ENCODE results near the gene ELMOD3. TPM values are rescaled to one million over a fixed set of nuclear protein-coding genes. Genes with fewer than 3 reads are reported as not detected.
"Not testable (repeated sequence)": the region's sequence is repeated elsewhere in the genome, so short reads cannot be mapped to it uniquely, and the experiment has no call there.

The ELMOD3 gene
- total RNA-seq, 2 donors from 2014 or later: 13.4 to 17.5 TPM

DNA sequence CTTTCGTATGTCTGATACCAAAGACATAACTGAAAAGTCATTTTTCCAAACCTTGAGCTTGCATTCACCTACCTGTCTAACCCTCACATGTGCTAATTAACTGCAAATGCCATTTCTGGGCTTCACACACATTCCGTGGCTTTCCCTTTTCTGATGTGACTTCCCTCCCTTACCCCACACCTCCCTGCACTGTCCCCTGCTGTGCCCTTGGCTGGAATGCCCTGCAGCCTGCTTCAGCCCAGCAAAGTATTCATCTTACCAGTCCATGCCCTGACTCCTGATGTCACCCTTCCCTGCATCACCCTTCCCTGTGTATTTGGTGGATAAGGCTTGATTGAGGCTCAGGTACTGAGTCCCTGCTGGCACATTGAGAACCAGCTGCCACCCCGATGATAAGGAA is 12.4 kb upstream of the ELMOD3 start:
- Mint-ChIP-seq H3K27ac (no peak overlapping the region), H3K27me3 (no peaks in the 10 kb centered on the region), H3K36me3 (ENCODE audit: low read depth) (peaks cover 37% of the 10 kb centered on the region), H3K9me3 (no peaks in the 10 kb centered on the region), H3K4me1 (no peaks in the 10 kb centered on the region), H3K4me3 (no peak overlapping the region)
- no peak for ATAC-seq (replicated peaks)

DNA sequence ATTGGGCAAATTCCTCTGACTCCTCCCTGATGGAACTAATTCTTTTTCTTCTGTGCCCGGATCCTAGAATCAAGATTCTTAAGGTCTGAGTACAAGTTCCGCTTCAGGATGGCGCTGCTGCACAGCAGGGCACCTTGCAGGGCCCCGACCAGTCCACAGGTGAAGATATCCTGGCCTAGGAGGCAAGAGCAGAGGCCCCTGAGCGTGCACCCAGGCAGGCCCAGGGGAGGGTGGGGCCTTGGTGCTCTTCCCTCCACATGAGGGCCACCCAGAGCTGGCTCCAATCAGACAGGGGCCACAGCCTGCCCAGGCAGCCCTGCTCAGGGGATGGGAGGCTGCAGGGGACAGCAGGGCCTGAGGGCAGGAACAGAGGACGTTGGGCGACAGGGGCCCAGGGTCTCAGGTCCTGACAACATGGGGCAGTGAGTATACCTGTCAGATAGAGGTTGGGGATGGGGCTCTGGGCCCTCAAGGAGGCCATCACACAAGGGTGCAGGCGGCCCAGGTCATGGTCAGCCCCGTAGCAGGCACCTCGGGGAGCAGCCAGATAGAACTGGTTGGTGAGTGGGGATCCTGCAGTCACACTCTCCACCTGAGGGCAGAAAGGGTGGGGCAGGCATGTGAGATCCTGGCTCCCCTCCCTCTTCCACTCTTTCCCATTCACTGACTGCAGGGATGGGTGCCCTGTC is 11.2 kb upstream of the ELMOD3 start:
- peaks cover 49% of the 10 kb centered on the region for H3K36me3 Mint-ChIP-seq (ENCODE audit: low read depth)
- H3K4me3 Mint-ChIP-seq; H3K9me3 Mint-ChIP-seq; ATAC-seq (replicated peaks); H3K4me1 Mint-ChIP-seq; H3K27me3 Mint-ChIP-seq; H3K27ac Mint-ChIP-seq: not testable (repeated sequence)

DNA sequence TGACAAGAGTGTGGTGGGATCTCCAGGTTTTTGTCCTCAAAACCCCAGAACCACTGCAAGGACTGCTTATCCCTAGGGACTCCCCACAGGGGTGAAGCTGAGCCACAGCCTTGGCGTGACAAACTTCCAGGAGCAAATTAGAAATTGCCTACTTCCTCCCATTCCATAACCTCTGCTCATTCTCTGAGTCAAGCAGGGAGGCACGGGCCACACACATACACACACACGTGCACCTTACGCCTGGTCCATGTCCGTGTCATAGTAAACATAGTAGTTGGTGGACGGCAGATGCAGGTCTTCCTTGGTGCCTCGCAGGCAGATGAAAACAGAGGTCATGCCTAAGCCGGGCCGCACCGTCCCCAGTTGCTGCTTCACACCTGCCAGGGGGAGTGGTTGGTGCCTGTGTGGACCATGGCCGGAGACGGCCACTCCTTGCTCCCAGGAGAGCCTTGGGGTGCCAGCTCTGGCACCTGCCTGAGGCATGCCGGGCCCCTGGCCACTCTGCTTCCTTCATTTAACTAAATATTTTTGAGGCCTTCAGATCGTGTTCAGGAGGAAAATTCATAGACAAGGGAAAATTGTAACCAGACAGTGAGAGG is 10.1 kb upstream of the ELMOD3 start:
- H3K9me3 Mint-ChIP-seq: no peaks in the 10 kb centered on the region
- no peak for ATAC-seq (replicated peaks)
- H3K27ac Mint-ChIP-seq: no peak overlapping the region
- H3K27me3 Mint-ChIP-seq: no peaks in the 10 kb centered on the region
- peaks cover 60% of the 10 kb centered on the region for H3K36me3 Mint-ChIP-seq (ENCODE audit: low read depth)
- H3K4me3 Mint-ChIP-seq: no peak overlapping the region
- no peaks in the 10 kb centered on the region for H3K4me1 Mint-ChIP-seq

DNA sequence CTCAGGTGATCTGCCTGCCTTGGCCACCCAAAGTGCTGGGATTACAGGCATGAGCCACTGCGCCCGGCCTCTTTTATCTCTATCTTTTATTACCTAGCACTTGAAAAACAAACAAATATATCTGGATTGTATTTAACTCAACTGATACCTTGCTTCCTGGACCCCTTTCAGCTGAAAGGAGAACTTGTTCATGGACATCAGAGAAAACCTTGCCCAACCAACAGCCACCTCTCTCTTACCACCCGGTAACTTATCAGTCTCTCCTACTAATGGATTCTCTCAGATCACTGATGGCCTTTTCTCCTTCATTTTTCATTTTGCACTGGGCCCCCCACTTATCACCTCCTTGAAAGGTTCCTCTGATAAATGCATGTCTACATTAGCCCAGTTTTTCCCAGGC is 7.0 kb upstream of the ELMOD3 start:
- no peak for ATAC-seq (replicated peaks)
- Mint-ChIP-seq H3K36me3 (ENCODE audit: low read depth) (peaks cover 80% of the 10 kb centered on the region), H3K4me3 (no peak overlapping the region), H3K4me1 (no peaks in the 10 kb centered on the region), H3K27ac (no peak overlapping the region), H3K9me3 (no peaks in the 10 kb centered on the region), H3K27me3 (no peaks in the 10 kb centered on the region)

DNA sequence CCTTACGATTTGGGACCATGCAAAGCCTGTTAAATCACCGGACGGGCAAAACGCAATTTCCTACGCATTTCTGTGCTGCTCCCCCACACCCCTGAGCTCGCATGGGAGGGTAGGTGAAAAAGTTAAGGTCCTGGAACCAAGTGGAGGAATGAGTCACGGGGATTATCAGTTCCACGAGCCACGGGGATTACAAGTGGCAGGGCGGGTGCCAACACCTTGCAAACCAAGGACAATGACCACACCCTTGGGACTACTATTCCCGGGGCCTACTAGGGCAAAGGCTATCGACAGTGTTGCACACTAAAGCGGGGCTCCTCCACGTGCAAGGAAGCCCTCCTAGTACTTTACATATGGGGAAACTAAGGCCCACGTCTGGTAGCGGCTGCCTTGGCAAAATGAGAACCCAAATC is 688 bp upstream of the ELMOD3 start:
- peak overlapping the region; percentile 96 for H3K27ac Mint-ChIP-seq
- ATAC-seq (replicated peaks): peak; percentile 35

DNA sequence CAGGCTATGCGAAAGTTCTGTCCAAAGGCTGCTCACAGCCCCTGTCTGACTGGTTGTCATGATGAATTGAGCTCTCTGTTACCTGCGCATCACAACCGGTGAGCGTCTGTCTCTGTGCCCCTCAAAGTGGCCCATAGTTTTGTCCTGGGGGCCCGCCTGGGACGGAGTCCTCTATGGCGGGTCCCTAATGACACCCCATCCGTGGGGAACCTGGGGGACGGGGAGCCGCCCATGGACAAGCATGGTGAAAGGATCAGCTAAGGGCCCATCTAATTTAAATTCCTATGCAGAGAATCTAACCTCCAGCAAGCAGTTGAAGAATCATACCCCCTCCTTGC is 473 bp downstream of the ELMOD3 start:
- peaks cover 54% of the 10 kb centered on the region for H3K36me3 Mint-ChIP-seq (ENCODE audit: low read depth)
- peak overlapping the region; percentile 96 for H3K27ac Mint-ChIP-seq
- peaks cover 12% of the 10 kb centered on the region for H3K4me1 Mint-ChIP-seq
- peak; percentile 3 for ATAC-seq (replicated peaks)
- no peaks in the 10 kb centered on the region for H3K9me3 Mint-ChIP-seq
- H3K4me3 Mint-ChIP-seq: peak overlapping the region; percentile 93
- H3K27me3 Mint-ChIP-seq: no peaks in the 10 kb centered on the region

More for the DNA sequence above, 688 bp upstream of the ELMOD3 start:
- Mint-ChIP-seq H3K4me1 (peaks cover 12% of the 10 kb centered on the region), H3K4me3 (peak overlapping the region; percentile 93), H3K36me3 (ENCODE audit: low read depth) (peaks cover 55% of the 10 kb centered on the region), H3K27me3 (no peaks in the 10 kb centered on the region), H3K9me3 (no peaks in the 10 kb centered on the region)

DNA sequence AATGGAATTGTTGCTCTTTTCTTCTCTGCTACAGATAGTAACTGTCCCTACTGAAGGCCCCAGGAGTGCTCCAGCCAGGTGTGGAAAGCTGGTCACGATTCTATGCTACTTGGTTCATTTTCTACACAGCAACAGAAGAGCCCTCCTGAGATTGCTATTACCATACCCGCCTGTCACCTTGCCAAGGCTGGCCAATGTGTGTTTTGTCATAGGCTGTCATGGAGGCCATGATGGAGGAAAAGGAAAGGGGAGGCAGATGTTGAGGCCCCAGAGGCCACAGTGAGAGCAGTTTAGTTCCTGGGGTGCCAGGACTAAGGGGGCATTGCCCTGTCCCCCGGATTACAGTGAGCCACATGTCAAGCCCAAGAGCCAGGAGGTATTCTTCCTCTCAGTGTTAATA is 952 bp downstream of the ELMOD3 start:
- H3K4me1 Mint-ChIP-seq: peaks cover 12% of the 10 kb centered on the region
- no peaks in the 10 kb centered on the region for H3K9me3 Mint-ChIP-seq
- H3K36me3 Mint-ChIP-seq (ENCODE audit: low read depth): peaks cover 52% of the 10 kb centered on the region
- H3K27me3 Mint-ChIP-seq: no peaks in the 10 kb centered on the region
- H3K27ac Mint-ChIP-seq: peak overlapping the region; percentile 96
- no peak for ATAC-seq (replicated peaks)
- H3K4me3 Mint-ChIP-seq: peak overlapping the region; percentile 93

DNA sequence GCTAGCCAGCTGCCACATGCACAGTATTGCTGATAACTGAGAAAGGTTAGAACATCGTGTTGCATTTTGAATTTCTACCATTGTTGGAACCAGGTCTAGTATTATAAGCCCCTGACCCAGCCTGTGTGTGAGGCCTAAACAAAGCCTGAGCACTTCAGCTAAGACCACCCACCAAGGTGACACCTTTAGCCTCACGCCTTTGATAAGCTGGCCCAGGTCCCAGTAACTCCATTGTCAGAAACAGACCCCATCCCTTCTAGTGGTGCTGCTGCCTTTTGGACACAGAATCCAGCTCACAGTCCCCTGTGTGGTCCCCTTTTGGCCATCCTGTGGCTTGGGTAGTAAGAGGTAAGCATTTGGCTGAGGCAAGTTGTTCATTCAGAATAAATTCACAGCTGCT is 1.6 kb downstream of the ELMOD3 start:
- Mint-ChIP-seq H3K4me1 (peaks cover 12% of the 10 kb centered on the region), H3K4me3 (peak overlapping the region; percentile 93), H3K27me3 (no peaks in the 10 kb centered on the region), H3K27ac (no peak overlapping the region), H3K36me3 (ENCODE audit: low read depth) (peaks cover 52% of the 10 kb centered on the region), H3K9me3 (no peaks in the 10 kb centered on the region)
- ATAC-seq (replicated peaks): no peak

DNA sequence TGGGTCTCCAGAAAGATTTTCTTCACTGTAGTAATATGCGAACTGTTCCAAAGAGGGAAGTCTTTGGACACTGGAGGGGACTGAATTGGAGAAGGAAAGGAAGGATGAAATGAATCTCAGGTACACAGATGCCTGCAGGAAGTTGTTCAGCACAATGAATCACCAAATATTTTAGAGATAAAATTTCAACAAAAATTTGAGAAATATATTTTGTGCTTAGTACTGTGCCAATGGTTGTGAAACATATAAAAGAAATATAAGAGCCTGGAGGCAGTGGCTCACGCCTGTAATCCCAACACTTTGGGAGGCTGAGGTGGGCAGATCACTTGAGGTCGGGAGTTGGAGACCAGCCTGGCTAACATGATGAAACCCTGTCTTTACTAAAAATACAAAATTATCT is 3.2 kb downstream of the ELMOD3 start:
- Mint-ChIP-seq H3K27ac (no peak overlapping the region), H3K36me3 (ENCODE audit: low read depth) (peaks cover 63% of the 10 kb centered on the region), H3K9me3 (no peaks in the 10 kb centered on the region), H3K27me3 (no peaks in the 10 kb centered on the region), H3K4me3 (no peak overlapping the region), H3K4me1 (peaks cover 12% of the 10 kb centered on the region)
- ATAC-seq (replicated peaks): no peak

DNA sequence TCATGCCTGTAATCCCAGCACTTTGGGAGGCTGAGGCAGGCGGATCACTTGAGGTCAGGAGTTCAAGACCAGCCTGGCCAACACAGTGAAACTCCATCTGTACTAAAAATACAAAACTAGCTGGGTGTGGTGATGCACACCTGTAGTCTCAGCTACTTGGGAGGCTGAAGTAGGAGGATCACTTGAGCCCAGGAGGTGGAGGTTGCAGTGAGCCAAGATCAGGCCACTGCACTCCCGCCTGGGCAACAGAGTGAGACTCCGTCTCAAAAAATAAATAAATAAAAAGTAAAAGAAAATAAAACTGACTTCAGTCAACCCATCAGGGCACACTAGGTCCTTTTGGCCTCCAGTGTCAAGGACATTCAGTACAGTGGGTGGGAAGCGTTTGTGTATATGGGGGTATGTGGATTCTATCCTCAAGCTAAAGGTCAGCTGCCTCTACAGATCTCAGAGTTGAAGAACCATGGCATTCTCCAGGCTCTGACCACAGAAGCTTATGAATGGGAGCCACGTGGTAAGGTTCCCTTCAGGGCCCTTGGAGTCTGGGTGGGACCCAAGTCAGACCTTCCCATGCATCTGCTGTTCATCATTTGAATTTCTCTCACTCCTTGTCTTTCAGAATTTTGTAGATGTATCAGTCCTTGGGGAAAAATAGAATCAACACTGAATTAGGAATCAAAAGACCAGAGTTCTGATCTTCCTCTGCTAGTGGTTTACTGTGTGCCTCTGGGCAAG is 8.3 kb downstream of the ELMOD3 start:
- H3K27ac Mint-ChIP-seq; H3K27me3 Mint-ChIP-seq; H3K9me3 Mint-ChIP-seq; H3K4me3 Mint-ChIP-seq; ATAC-seq (replicated peaks); H3K4me1 Mint-ChIP-seq: not testable (repeated sequence)
- peaks cover 62% of the 10 kb centered on the region for H3K36me3 Mint-ChIP-seq (ENCODE audit: low read depth)

DNA sequence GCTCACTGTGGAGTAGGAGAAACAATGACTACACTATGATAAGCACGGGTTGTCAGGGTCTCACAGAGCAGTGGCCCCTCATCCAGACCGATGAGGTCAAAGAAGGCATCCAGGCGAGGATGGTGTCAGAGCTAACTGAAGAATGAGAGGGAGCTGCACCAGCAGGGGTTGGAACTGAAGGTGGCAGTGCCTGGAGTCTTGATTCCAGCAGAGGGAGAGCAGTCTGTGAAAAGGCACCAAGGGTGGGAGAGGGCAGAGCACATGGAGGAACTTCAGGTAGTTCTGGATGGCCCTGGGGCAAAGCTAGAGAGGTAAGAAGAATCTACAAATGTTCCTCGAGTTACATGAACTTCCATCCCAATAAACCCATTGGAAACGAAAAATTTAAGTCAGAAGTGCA is 12.6 kb downstream of the ELMOD3 start:
- no peaks in the 10 kb centered on the region for H3K27me3 Mint-ChIP-seq
- H3K27ac Mint-ChIP-seq: no peak overlapping the region
- no peaks in the 10 kb centered on the region for H3K9me3 Mint-ChIP-seq
- H3K4me3 Mint-ChIP-seq: no peak overlapping the region
- H3K4me1 Mint-ChIP-seq: no peaks in the 10 kb centered on the region
- no peak for ATAC-seq (replicated peaks)
- H3K36me3 Mint-ChIP-seq (ENCODE audit: low read depth): peaks cover 23% of the 10 kb centered on the region

DNA sequence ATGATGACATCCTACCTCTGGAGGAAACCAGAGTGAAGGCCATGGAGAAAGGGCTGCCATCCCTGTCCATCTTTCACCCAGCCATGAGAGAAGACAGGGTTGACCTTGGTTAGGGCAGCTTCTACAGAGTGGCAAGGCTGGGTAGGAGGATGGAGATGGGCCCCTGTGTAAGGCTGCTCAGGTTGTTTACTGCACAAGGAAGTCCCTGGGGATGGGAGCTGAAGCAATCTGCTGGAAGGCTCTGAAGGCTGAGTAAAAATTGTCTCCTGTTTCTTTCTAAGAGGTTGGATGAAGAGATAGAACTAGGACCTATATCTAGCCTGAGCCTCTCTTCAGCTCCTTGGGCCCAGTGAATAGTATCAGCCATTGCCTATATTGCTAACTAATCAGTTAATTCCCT is 14.4 kb downstream of the ELMOD3 start:
- H3K27me3 Mint-ChIP-seq: no peaks in the 10 kb centered on the region
- H3K4me3 Mint-ChIP-seq: no peak overlapping the region
- no peak overlapping the region for H3K27ac Mint-ChIP-seq
- peaks cover 18% of the 10 kb centered on the region for H3K36me3 Mint-ChIP-seq (ENCODE audit: low read depth)
- ATAC-seq (replicated peaks): no peak
- H3K9me3 Mint-ChIP-seq: no peaks in the 10 kb centered on the region
- H3K4me1 Mint-ChIP-seq: no peaks in the 10 kb centered on the region

DNA sequence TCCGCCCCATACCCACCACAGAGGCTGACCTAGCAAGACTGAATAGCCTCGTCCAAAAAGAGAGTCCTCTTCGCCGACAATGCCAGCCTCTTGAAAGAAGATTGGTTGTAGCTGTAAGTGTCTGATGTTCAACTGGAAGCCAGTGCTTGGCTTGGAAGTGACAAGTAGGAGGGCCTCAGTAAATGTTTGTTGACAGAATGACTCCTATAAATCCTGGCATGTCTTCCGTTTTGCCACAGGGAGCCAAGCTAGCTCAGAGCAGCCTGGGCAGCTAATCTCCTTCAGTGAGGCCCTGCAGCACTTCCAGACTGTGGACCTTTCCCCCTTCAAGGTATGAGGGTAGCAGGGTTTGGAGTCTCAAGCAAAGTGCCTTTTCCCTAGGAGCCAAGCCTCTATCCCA is 14.9 kb downstream of the ELMOD3 start:
- H3K27ac Mint-ChIP-seq: peak overlapping the region; percentile 41
- H3K36me3 Mint-ChIP-seq (ENCODE audit: low read depth): peaks cover 20% of the 10 kb centered on the region

DNA sequence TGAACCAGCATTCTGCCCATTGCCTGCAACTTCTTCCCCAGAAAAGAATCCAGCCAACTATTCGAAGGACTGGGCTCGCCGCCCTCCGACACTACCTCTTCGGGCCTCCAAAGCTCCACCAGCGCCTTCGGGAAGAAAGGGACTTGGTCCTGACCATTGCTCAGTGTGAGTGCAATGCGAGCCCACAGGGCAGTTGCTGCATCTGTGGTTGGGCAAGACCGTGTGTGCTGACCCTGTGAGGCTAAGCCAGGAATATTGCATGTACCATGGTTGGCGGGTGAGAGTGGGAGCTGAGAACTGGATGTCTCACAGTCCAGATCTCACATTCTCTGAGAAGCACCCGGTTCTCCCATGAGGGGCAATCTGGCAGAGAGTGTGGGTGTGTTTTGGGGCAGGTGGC is 16.5 kb downstream of the ELMOD3 start:
- Mint-ChIP-seq H3K4me1 (peaks cover 6% of the 10 kb centered on the region), H3K27me3 (no peaks in the 10 kb centered on the region), H3K27ac (no peak overlapping the region), H3K9me3 (no peaks in the 10 kb centered on the region), H3K4me3 (no peak overlapping the region), H3K36me3 (ENCODE audit: low read depth) (peaks cover 33% of the 10 kb centered on the region)
- ATAC-seq (replicated peaks): no peak

More for the DNA sequence above, 14.9 kb downstream of the ELMOD3 start:
- H3K27me3 Mint-ChIP-seq: no peaks in the 10 kb centered on the region
- H3K4me1 Mint-ChIP-seq: no peaks in the 10 kb centered on the region
- H3K9me3 Mint-ChIP-seq: no peaks in the 10 kb centered on the region
- H3K4me3 Mint-ChIP-seq: no peak overlapping the region
- ATAC-seq (replicated peaks): no peak

All from activated T-helper 17 cell treated with anti-CD3 and anti-CD28 coated beads, Interleukin-2, amount 50 U/mL, for 72 hours (primary cell).